Hepatocyte (in vitro differentiated cells): ENCODE results near the gene CHMP2B. TPM values are rescaled to one million over a fixed set of nuclear protein-coding genes. Genes with fewer than 3 reads are reported as not detected.

Experiments used
- DNase-seq: peaks from one replicate; pipeline ENCODE4 v3.0.0-alpha.2; 2016; ENCODE audit warnings: low spot score
- H2AFZ ChIP-seq: fragments of 200-600 bp; sonication (generic); 2 replicates; pipeline ENCODE4 v1.6.0; 2016; ENCODE audit warnings: antibody characterized with exemption, mild to moderate bottlenecking
- H3K27ac ChIP-seq: fragments of 200-600 bp; sonication (generic); 2 replicates; pipeline ENCODE4 v1.5.1; 2016; ENCODE audit warnings: mild to moderate bottlenecking
- H3K27me3 ChIP-seq: fragments of 200-600 bp; sonication (generic); 2 replicates; pipeline ENCODE4 v1.6.1; 2016
- H3K36me3 ChIP-seq: fragments of 200-600 bp; sonication (generic); replicated peaks from 2 replicates; pipeline ENCODE4 v1.5.1; 2016; ENCODE audit warnings: low read depth; ENCODE audit not compliant: insufficient read depth
- H3K4me1 ChIP-seq: fragments of 200-600 bp; sonication (generic); 2 replicates; pipeline ENCODE4 v1.5.1; 2016; ENCODE audit warnings: mild to moderate bottlenecking, moderate library complexity; ENCODE audit not compliant: insufficient read depth
- H3K4me2 ChIP-seq: fragments of 200-600 bp; sonication (generic); 2 replicates; pipeline ENCODE4 v1.6.0; 2016
- H3K4me3 ChIP-seq: fragments of 200-600 bp; sonication (generic); 2 replicates; pipeline ENCODE4 v1.5.1; 2016; ENCODE audit warnings: mild to moderate bottlenecking
- H3K79me2 ChIP-seq: fragments of 200-600 bp; sonication (generic); 2 replicates; pipeline ENCODE4 v1.6.0; 2017; ENCODE audit warnings: mild to moderate bottlenecking
- H3K9me2 ChIP-seq: fragments of 200-600 bp; sonication (generic); replicated peaks from 2 replicates; pipeline ENCODE4 v1.6.0; 2017; ENCODE audit warnings: mild to moderate bottlenecking; ENCODE audit not compliant: insufficient read depth
- H3K9me3 ChIP-seq: fragments of 200-600 bp; sonication (generic); 2 replicates; pipeline ENCODE4 v1.5.1; 2016; ENCODE audit warnings: low read depth, mild to moderate bottlenecking
- H4K20me1 ChIP-seq: fragments of 200-600 bp; sonication (generic); 2 replicates; pipeline ENCODE4 v1.6.0; 2016; ENCODE audit warnings: mild to moderate bottlenecking; ENCODE audit not compliant: insufficient read depth, poor library complexity, severe bottlenecking
- CTCF ChIP-seq: fragments of 200-600 bp; sonication (generic); IDR thresholded peaks from 2 replicates; pipeline ENCODE4 v1.5.1; 2016; ENCODE audit warnings: antibody characterized with exemption, mild to moderate bottlenecking; ENCODE audit not compliant: poor library complexity
- EZH2 ChIP-seq: fragments of 200-600 bp; sonication (generic); IDR thresholded peaks from 2 replicates; pipeline ENCODE4 v1.6.1; 2016; ENCODE audit warnings: antibody characterized with exemption, mild to moderate bottlenecking, borderline replicate concordance
- EZH2phosphoT487 ChIP-seq: fragments of 200-600 bp; sonication (generic); IDR thresholded peaks from one replicate; pipeline ENCODE4 v1.6.1; 2018; ENCODE audit warnings: antibody characterized with exemption, mild to moderate bottlenecking, low read depth, moderate library complexity; ENCODE audit not compliant: unreplicated experiment, severe bottlenecking
- WGBS: methylation state at CpG from one replicate; pipeline ENCODE4 v1.1.6; 2016; ENCODE audit warnings: low lambda C conversion rate; ENCODE audit errors: missing lambda C conversion rate; 5-methylcytosine and 5-hydroxymethylcytosine counted together
- polyA plus RNA-seq: library from polyadenylated mRNA; unstranded; fragments of >200 nt; fragmentation: Nextera tagmentation; extraction: Ambion mirVana; gene quantifications from 2 replicates; pipeline ENCODE4 v1.2.1, GENCODE V29; 2016
- total RNA-seq: library from RNA; depleted of rRNA; stranded (reverse); fragments of >200 nt; gene quantifications from 2 replicates; pipeline ENCODE4 v1.2.3, GENCODE V29; 2014

CHMP2B gene
- total and polyA plus RNA-seq, 2 experiments from 2014 or later = 69.5 to 79.3 TPM

DNA sequence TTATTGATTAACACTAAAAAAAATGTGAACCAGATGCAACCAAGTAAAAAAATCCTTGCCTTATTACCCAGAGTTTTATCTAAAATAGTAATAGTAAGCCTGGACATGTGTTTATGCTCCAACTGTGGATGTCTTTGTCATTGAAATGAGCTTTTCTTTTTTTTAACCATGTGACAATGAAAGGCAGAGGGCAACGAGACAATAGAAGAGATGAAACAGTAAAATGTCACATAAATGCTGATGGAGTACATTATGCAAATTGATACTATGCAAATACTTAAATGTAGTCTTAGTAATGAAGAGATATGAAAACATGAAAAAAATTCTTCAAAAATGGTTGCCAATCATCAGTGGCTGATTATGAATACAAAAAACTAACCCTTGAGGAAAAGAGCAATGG lies 20.5 kb upstream of the CHMP2B start:
- no peak for TF ChIP-seq CTCF
- TF ChIP-seq EZH2phosphoT487 = no peak
- no peak for TF ChIP-seq EZH2
- Histone ChIP-seq H3K4me3 (no peak overlapping the region), H4K20me1 (no peaks in the 10 kb centered on the region), H3K4me2 (peak overlapping the region; percentile 39), H2AFZ (no peak overlapping the region), H3K79me2 (no peaks in the 10 kb centered on the region), H3K36me3 (no peaks in the 10 kb centered on the region), H3K9me2 (no peaks in the 10 kb centered on the region), H3K27me3 (no peaks in the 10 kb centered on the region), H3K9me3 (no peaks in the 10 kb centered on the region), H3K4me1 (no peaks in the 10 kb centered on the region), H3K27ac (peak overlapping the region; percentile 52)
- 57% methylated on average over 1 of the region's 1 CpG for WGBS
- no peak for DNase-seq

DNA sequence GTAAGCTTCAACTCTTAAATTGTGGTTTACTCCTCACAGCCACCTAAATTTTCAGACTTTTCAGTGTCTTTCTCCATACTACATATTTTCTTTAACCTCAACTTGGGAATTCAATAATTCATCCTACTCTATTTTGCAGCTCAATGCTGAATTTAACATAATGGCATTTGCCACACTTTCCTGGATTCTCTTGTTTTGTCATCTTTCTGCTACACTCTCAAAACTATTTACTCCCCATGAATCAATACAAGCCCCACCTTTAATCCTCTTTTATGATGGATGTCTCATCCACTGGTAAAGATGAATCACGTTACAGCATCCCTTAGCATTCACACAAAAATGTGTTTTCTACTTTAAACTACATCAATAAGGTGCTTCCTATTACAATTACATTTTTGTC lies 19.6 kb upstream of the CHMP2B start:
- WGBS = 50% methylated on average over 1 of the region's 1 CpG
- peak overlapping the region; percentile 52 for H3K27ac ChIP-seq

GRCh38 chr3:87209111-87209510 lies 18.0 kb upstream of the CHMP2B start:
- no peaks in the 10 kb centered on the region for H3K79me2 ChIP-seq
- no peaks in the 10 kb centered on the region for H3K36me3 ChIP-seq
- H4K20me1 ChIP-seq = no peaks in the 10 kb centered on the region
- H3K4me2 ChIP-seq = no peak overlapping the region
- no peaks in the 10 kb centered on the region for H3K9me3 ChIP-seq
- H3K4me1 ChIP-seq = no peaks in the 10 kb centered on the region
- no peak for TF ChIP-seq EZH2phosphoT487
- no peak for TF ChIP-seq CTCF
- TF ChIP-seq EZH2 = no peak
- H3K4me3 ChIP-seq = no peak overlapping the region
- 66% methylated on average over 2 of the region's 2 CpGs for WGBS
- H3K9me2 ChIP-seq = no peaks in the 10 kb centered on the region
- H2AFZ ChIP-seq = no peak overlapping the region
- no peak overlapping the region for H3K27ac ChIP-seq
- no peaks in the 10 kb centered on the region for H3K27me3 ChIP-seq
- no peak for DNase-seq

More for the DNA sequence above, 19.6 kb upstream of the CHMP2B start:
- H3K4me1 ChIP-seq = no peaks in the 10 kb centered on the region
- DNase-seq = no peak
- H3K9me2 ChIP-seq = no peaks in the 10 kb centered on the region
- no peak overlapping the region for H2AFZ ChIP-seq
- H3K4me3 ChIP-seq = no peak overlapping the region
- TF ChIP-seq EZH2phosphoT487 (no peak), CTCF (no peak), EZH2 (no peak)
- H3K9me3 ChIP-seq = no peaks in the 10 kb centered on the region
- H3K4me2 ChIP-seq = no peak overlapping the region
- H3K79me2 ChIP-seq = no peaks in the 10 kb centered on the region
- no peaks in the 10 kb centered on the region for H4K20me1 ChIP-seq
- H3K27me3 ChIP-seq = no peaks in the 10 kb centered on the region
- no peaks in the 10 kb centered on the region for H3K36me3 ChIP-seq

DNA sequence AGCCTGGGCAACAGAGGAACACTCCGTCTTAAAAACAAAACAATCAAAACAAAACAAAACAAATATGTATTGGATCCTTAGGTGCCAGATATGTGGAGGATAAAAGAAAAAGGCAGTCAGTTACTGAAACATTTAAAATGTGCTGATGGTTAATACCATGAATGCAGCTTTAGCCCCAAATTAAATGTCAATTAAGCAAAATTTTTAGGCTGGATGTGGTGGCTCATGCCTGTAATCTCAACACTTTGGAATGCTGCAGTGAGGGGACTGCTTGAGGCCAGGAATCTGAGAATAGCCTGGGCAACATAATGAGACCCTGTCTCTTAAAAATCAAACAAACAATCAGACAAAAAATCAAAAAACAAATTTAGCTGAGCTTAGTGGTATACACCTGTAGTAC lies 8.5 kb upstream of the CHMP2B start:
- DNase-seq = no peak
- H4K20me1 ChIP-seq = no peaks in the 10 kb centered on the region
- no peaks in the 10 kb centered on the region for H3K36me3 ChIP-seq
- H3K9me3 ChIP-seq = no peaks in the 10 kb centered on the region
- no peaks in the 10 kb centered on the region for H3K4me1 ChIP-seq
- H3K9me2 ChIP-seq = no peaks in the 10 kb centered on the region
- H3K4me3 ChIP-seq = no peak overlapping the region
- no peaks in the 10 kb centered on the region for H3K27me3 ChIP-seq
- H3K4me2 ChIP-seq = no peak overlapping the region
- H2AFZ ChIP-seq = no peak overlapping the region
- H3K27ac ChIP-seq = no peak overlapping the region
- TF ChIP-seq EZH2phosphoT487 (no peak), EZH2 (no peak), CTCF (no peak)
- WGBS = 96% methylated on average over 1 of the region's 1 CpG
- H3K79me2 ChIP-seq = no peaks in the 10 kb centered on the region
